SK-N-SH (cell line): ENCODE data around the gene UTS2.

Experiments used
- CHD2 ChIP-seq: fragments of 150-350 bp; IDR thresholded peaks from 2 replicates; pipeline ENCODE4 v1.6.1; 2018; ENCODE audit warnings: low read length; ENCODE audit not compliant: partially characterized antibody
- ELF1 ChIP-seq: IDR thresholded peaks from 2 replicates; pipeline ENCODE4 v1.4.0; 2012
- EP300 ChIP-seq, 2 experiments: IDR thresholded peaks; 2 replicates each; pipeline versions ENCODE4 v1.4.0 to v1.6.1; 2012; ENCODE audit warnings: borderline replicate concordance in 1 of 2, low read depth in 1 of 2, low read length in 1 of 2
- EZH2phosphoT487 ChIP-seq: fragments of 200-600 bp; sonication (generic); IDR thresholded peaks from 2 replicates; pipeline ENCODE4 v1.6.1; 2017; ENCODE audit warnings: low read depth, mixed run types, mild to moderate bottlenecking, antibody characterized with exemption, moderate library complexity, borderline replicate concordance
- FOXJ3 ChIP-seq: sonication (generic); formaldehyde crosslinking; IDR thresholded peaks from 2 replicates; pipeline ENCODE4 v1.5.1; 2020; ENCODE audit warnings: mild to moderate bottlenecking, missing genetic modification reagents
- JUND ChIP-seq: IDR thresholded peaks from 2 replicates; pipeline ENCODE4 v1.4.0; 2012
- POLR2AphosphoS5 ChIP-seq: IDR thresholded peaks from 2 replicates; pipeline ENCODE4 v1.6.1; 2012; ENCODE audit warnings: low read depth, low read length
- RXRA ChIP-seq: IDR thresholded peaks from 2 replicates; pipeline ENCODE4 v1.4.0; 2012; ENCODE audit warnings: low read depth, mild to moderate bottlenecking, borderline replicate concordance
- SIN3A ChIP-seq: IDR thresholded peaks from 2 replicates; pipeline ENCODE4 v1.6.1; 2012; ENCODE audit warnings: low read depth, mild to moderate bottlenecking, low read length, moderate library complexity, borderline replicate concordance
- TEAD4 ChIP-seq: IDR thresholded peaks from 2 replicates; pipeline ENCODE4 v1.4.0; 2012; ENCODE audit warnings: mild to moderate bottlenecking, borderline replicate concordance; ENCODE audit not compliant: insufficient read depth
- TF ChIP-seq, protein P1 (sequence below): fragments of 150-350 bp; IDR thresholded peaks from 2 replicates; pipeline ENCODE4 v1.6.1; 2017; ENCODE audit warnings: antibody characterized with exemption, low read length, low read depth, borderline replicate concordance
- TF ChIP-seq, protein P2 (sequence below): fragments of 200-600 bp; sonication (generic); IDR thresholded peaks from 2 replicates; pipeline ENCODE4 v1.6.1; 2017; ENCODE audit warnings: antibody characterized with exemption, mild to moderate bottlenecking, moderate library complexity
- TF ChIP-seq, protein P3 (sequence below): IDR thresholded peaks from 2 replicates; pipeline ENCODE4 v1.6.1; 2012; ENCODE audit warnings: mild to moderate bottlenecking, low read depth, low read length, moderate library complexity

DNA sequence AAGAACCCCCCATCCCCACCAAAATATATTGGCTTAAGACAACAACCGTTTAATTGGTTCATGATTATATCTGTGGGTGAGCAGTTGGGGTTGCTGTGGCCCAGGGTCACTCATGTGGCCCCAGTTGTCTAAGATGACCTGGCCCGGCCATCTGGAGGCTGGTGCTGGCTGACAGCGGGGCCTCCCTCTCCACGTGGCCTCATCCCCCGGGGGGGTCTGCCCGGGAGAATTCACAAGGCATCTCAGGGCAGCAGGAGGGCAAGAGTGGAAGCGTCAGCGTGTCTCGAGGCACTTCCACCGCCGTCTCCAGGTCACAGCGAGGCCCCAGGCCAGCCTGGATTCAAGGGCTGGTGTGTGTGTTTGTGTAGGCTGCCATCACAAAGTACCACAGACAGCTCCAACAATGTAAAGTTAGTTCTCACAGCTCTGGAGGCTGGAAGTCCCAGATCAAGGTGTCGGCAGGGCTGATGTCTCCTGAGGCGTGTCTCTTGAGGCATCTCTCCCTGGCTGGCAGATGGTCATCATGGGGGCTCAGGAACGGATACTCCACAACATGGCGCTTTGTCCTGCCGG, 11.0 kb upstream of the UTS2 start:
- TF ChIP-seq CHD2 = no peak
- TF ChIP-seq, protein P1, sequence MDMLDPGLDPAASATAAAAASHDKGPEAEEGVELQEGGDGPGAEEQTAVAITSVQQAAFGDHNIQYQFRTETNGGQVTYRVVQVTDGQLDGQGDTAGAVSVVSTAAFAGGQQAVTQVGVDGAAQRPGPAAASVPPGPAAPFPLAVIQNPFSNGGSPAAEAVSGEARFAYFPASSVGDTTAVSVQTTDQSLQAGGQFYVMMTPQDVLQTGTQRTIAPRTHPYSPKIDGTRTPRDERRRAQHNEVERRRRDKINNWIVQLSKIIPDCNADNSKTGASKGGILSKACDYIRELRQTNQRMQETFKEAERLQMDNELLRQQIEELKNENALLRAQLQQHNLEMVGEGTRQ = no peak
- no peak for TF ChIP-seq RXRA
- TF ChIP-seq, protein P2, sequence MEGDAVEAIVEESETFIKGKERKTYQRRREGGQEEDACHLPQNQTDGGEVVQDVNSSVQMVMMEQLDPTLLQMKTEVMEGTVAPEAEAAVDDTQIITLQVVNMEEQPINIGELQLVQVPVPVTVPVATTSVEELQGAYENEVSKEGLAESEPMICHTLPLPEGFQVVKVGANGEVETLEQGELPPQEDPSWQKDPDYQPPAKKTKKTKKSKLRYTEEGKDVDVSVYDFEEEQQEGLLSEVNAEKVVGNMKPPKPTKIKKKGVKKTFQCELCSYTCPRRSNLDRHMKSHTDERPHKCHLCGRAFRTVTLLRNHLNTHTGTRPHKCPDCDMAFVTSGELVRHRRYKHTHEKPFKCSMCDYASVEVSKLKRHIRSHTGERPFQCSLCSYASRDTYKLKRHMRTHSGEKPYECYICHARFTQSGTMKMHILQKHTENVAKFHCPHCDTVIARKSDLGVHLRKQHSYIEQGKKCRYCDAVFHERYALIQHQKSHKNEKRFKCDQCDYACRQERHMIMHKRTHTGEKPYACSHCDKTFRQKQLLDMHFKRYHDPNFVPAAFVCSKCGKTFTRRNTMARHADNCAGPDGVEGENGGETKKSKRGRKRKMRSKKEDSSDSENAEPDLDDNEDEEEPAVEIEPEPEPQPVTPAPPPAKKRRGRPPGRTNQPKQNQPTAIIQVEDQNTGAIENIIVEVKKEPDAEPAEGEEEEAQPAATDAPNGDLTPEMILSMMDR = no peak
- no peak for TF ChIP-seq SIN3A
- no peak for TF ChIP-seq POLR2AphosphoS5
- no peak for TF ChIP-seq FOXJ3
- TF ChIP-seq, protein P3, sequence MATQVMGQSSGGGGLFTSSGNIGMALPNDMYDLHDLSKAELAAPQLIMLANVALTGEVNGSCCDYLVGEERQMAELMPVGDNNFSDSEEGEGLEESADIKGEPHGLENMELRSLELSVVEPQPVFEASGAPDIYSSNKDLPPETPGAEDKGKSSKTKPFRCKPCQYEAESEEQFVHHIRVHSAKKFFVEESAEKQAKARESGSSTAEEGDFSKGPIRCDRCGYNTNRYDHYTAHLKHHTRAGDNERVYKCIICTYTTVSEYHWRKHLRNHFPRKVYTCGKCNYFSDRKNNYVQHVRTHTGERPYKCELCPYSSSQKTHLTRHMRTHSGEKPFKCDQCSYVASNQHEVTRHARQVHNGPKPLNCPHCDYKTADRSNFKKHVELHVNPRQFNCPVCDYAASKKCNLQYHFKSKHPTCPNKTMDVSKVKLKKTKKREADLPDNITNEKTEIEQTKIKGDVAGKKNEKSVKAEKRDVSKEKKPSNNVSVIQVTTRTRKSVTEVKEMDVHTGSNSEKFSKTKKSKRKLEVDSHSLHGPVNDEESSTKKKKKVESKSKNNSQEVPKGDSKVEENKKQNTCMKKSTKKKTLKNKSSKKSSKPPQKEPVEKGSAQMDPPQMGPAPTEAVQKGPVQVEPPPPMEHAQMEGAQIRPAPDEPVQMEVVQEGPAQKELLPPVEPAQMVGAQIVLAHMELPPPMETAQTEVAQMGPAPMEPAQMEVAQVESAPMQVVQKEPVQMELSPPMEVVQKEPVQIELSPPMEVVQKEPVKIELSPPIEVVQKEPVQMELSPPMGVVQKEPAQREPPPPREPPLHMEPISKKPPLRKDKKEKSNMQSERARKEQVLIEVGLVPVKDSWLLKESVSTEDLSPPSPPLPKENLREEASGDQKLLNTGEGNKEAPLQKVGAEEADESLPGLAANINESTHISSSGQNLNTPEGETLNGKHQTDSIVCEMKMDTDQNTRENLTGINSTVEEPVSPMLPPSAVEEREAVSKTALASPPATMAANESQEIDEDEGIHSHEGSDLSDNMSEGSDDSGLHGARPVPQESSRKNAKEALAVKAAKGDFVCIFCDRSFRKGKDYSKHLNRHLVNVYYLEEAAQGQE = 0 out of 2 replicates have a peak, but pooled peaks have one; percentile 40
- TF ChIP-seq ELF1 = no peak
- TF ChIP-seq TEAD4 = no peak
- TF ChIP-seq EZH2phosphoT487 = no peak
- TF ChIP-seq JUND = no peak
- TF ChIP-seq EP300 (IDR thresholded peaks at IDR 0.05; ENCODE audit: borderline replicate concordance in 1 of 2, low read depth in 1 of 2, low read length in 1 of 2) = no peak
